GM18909 (cell line): Measurements from ENCODE around the gene IQCC.
"Not testable (repeated sequence)": the region's sequence is repeated elsewhere in the genome, so short reads cannot be mapped to it uniquely, and the experiment has no call there.

Source experiments
- ATAC-seq: cut with Tn5 transposase; IDR thresholded peaks from one replicate; pipeline ENCODE4 v1.9.1; 2021; ENCODE audit warnings: mild to moderate bottlenecking; ENCODE audit not compliant: unreplicated experiment, poor library complexity

IQCC gene

DNA sequence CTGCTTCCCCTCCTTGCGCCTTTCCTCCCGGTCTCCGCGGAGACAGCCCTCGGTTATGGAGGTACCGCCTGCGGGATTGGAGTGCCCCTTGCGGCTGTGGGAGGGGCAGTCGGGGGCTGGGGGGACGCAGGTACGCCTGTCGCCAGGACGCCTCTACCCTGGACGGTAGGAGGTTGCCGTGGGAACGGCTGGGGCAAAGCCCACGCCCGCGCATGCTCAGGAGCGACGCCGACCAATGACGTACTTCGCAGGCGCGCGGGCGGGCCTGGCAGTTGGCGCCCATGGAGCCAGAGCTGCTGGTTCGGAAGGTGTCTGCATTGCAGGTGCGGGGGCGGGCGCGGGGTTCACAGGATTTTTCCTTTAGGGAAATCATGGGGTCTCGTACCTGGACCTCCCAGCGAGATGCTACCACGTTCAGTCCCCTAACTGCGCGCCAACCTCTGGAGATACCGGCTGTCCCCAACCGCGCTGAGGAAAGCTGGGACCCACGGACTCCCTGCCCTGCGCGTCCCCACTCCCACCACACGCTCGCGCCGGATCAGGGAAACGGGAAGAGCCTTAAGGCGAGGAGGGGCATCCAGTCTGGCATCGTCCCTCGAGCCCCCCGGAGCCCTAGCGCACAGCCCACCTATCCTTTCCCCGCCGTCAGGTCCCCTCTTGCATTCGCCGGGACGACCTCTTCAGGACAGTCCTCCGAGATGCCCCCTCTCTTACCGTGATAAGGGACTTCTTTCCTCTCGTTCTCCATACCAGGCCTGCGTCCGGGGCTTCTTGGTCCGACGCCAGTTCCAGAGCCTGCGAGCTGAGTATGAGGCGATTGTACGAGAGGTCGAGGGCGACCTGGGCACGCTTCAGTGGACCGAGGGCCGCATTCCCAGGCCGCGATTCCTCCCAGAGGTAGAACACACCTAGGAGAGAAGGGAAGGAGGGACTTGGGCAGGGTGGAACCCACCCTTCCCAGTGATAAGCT, at the start of gene IQCC:
TSS of gene IQCC (plus strand) at position 271 of the 970 bp plus-strand sequence. CDS start at position 282, 11 bp downstream.
- peak; percentile 51 for ATAC-seq

DNA sequence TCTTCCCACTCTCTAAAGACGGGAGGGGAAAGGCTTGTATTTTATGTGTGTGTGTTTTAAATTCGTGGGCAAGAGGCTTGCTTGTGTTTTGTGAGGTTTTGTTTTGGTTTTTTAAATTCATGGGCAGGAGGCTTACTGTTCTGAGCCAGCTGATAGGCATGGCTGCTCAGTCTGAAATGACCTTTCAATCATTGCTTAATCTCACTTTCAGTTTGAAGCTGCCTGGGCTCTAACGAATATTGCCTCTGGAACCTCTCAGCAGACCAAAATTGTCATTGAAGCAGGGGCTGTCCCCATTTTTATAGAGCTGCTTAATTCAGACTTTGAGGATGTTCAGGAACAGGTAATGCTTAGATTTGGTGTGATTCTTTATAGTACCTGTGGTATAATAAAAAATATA, 46.3 kb upstream of the IQCC start:
- ATAC-seq = no peak

DNA sequence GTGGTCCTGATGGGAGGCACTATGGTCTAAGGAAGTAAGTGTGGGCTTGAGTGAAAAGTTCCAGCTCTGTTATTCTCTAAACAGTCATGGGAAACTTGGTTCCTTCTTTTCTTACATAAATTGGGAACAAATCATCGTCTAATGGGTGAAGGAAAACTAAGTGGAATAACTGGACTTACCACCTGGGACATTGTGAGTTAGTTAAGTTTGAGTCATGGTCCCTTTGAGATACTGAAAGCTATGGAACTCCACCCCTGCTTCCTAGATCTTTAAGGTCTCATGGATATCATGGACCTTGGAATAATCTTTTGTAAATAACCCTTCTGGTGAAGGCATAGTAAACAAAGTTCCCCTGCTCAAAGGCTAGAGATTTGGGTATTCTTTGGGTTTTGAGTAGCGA, 42.1 kb upstream of the IQCC start:
- no peak for ATAC-seq

DNA sequence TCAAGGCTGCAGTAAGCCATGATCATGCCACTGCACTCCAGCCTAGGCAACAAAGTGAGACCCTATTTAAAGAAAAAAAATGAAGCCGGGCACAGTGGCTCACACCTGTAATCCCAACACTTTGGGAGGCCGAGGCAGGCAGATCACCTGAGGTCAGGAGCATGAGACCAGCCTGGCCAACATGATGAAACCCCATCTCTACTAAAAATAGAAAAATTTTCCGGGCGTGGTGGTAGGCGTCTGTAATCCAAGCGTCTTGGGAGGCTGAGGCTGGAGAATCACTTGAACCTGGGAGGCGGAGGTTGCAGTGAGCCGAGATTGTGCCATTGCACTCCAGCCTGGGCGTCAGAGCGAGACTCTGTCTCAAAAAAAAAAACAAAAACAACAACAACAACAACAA, 39.8 kb upstream of the IQCC start:
- ATAC-seq = not testable (repeated sequence)

DNA sequence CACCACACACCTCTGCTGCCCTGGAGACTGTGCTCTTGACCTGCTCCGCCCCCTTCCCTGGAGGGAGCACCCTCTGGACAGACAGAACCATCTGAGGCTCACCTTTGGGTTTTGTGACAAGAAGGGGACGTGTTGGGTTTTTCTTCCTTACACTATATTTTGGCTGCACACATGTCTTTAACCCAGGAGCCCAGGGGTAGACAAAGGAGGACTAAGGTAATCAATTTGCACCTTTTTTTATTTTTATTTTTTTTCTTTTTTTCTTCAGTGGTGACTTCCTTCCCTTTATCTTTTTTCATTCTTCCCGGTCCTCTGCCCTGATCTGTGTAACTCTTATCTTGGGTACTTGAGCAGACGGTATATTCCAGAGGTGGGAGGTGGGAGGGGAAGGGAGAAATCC, 34.5 kb upstream of the IQCC start:
- no peak for ATAC-seq

DNA sequence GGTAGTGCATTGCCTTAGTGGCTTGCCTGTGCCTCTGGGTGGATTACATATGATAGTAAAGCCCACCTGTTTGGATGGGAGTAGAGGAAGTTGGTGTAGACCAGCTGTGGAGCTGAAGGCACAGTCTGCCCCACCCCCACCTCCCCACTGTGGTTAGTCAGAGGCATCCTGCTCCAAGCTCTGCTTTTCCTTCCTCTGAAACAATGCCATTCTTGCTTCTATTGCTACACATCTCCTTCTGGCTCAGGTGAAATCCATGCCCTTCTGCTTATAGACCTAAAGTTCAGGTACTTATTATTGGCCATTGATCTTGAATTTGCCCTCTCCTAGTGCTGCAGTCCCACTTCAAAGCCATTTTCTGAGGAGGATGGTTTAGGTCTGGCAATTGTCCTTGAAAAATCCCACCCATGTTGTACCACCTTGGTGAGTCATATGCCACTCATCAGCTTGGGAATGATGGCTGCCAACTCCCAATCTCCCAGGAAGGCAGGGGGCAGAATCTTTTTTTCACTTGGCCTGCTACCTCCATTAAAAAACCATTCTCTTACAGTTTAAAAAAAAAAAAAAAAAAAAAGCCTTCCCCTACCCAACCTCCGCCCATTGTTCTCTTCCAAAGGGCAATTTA, 32.7 kb upstream of the IQCC start:
- ATAC-seq = no peak

DNA sequence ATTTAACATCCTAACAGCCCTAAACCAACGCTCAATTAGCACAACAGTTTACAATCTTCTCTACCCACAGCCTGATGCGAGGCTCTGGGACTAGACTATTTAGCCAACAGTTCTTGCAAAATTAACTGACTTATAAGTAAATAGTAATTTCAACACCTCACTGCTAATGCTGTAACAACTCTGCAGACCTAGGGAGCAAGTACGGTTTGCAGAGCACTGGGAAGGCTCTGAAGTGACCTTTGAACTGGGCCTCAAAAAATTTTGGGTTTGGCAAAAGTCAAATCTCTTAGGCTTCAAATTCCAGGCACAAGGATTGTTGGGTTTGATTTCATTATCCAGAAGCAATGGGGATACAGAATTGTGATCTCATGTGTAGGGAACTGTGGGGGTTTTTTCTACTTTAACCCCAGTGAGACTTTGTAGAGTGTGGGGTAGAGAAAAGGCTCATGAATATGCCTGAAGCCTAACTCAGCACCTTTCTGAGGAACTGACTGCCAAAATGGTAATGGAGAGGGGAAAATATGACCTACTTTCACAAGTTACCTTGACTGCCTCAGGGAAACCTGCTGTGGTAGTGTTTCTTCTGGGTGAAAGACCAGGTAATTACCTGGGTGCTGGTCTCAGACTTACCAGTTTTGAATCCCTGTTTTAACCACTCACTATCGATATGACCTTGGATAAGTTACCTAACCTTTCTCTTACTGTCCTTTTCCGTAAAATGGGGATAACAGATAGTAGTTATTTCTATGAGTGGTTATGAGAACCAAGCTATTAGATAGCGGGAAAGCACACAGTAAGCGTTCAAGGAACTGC, 26.9 kb upstream of the IQCC start:
- ATAC-seq = no peak

DNA sequence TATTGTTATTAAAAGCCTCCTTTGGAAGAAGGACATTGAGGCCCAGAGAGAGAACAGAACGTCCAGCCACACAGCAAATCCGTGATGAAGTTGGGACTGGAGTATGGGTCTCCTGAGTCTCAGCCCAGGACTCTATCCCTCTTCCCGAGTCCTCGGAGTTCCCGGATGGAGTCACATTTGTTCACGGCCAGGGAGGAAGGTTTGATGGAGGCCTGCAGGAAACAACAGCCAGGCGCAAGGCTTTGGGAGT, 26.4 kb upstream of the IQCC start:
- ATAC-seq = no peak

DNA sequence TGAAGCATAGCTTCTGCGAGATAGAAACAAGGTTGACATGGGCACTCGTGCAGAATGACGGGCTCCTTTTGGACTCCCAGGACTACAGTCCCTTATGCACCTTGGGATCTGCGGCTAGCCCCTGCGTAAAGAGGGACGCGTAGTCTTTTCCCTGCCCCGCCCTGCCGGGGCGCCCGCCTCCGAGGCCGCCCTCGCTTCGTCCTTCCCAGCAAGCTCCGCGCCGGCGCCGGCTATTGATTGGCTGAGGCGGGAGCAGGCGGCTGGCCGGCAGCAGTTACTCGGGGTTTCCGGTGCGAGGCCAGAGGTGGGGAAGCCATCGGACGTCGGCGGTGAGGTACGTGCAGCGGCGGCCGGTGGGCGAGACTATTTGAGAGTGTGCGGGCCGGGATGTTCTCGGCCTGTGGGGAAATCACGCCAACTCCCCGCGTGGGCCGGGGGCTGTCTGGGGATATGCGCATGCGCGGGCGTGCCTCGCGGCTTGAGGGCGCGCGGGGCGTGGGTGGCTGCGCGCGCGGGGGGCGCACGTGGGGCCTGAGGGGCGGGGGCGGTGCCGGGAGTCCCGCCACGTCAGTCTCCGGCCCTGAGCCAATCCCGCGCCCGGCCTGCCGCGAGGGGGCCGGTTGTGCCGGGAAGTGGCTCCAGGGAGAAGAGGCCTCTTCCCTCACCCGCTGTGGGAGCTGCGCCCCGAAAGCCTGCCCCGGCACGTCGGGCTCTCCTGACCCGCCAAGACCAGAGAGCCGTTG, 25.9 kb upstream of the IQCC start, which contains the start of gene TXLNA:
TSS of gene TXLNA (plus strand) at position 233 of the 743 bp plus-strand sequence. CDS start 671 bp downstream, outside the sequence.
- ATAC-seq = peak; percentile 89

DNA sequence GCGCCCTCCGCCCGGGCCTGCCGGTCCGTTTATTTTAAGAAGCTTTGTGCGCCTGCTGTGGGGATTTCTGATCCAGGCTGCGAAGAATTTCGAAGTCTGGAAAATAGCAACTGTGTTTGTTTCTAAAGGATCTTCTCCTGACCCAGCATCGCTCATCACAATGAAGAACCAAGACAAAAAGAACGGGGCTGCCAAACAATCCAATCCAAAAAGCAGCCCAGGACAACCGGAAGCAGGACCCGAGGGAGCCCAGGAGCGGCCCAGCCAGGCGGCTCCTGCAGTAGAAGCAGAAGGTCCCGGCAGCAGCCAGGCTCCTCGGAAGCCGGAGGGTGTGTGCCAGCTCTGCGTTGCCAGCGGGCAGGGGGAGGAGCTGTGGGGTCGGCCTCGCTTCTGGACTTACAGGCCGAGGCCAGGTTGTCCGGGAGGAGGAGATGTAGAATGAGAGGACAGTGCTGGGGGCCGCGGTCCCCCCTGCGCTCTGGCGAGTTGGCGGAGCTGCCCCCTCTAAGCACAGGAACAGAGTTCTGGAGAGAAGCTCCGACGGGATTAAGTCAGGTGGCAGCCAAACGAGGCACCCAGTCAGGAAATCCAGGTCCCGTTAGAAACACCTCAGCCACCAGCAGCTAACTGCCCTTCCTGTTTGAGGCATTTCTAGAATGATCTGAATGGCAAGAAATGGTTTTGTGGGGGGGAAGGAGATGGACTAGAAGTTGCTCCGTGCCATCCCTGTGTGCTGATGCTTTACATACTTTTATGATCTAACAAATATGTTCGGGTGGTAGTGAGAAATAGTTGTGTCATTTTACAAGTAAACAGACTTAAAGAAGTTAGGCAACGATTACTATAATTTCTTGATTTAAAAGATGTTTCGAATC, 25.0 kb upstream of the IQCC start:
- no peak for ATAC-seq

DNA sequence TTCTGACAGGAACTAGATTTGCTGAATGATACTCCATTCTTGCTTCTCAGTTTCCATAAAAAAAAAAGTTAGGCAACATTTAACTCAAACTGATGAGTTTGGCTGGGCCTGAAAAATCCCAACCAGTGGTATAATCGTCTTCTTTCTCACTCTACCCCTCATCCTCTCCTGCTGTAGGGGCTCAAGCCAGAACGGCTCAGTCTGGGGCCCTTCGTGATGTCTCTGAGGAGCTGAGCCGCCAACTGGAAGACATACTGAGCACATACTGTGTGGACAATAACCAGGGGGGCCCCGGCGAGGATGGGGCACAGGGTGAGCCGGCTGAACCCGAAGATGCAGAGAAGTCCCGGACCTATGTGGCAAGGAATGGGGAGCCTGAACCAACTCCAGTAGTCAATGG, 24.4 kb upstream of the IQCC start:
- ATAC-seq = no peak

DNA sequence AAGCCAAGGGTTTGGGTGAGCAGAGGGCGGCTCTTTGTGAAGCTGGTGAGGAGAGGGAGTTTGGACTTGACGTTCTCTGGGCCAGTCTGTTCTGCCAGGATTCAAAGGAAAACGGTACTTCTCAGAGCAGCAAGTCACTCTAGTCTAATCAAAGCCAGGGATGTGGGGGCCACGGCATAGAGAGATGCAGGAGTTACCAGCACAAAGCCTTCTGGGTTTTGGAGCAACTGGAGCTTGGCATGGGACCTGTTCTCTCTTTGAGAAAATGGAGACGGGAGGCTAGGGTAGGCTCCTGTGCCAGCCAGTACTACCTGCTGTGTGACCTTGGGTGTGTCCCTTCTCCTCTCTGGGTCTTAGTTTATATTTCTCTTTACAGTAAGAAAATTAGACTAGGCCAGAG, 23.9 kb upstream of the IQCC start:
- no peak for ATAC-seq

DNA sequence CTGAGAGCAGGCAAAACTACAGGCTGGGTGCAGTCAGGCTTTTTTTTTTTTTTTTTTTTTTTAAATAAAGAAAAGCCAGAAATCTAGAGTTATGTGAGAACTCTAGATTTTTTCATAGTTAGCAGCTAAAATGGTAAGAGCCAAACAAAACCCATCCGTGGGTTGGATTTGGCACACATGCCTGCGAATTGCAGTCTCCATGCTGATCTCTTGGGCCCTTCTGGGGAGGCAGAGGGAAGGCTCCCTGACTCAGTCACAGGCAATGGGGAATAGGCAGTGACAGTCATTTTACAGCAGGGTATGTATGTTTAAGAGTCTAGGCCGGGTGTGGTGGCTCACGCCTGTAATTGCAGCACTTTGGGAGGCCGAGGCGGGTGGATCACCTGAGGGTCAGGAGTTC, 23.4 kb upstream of the IQCC start:
- ATAC-seq = no peak

DNA sequence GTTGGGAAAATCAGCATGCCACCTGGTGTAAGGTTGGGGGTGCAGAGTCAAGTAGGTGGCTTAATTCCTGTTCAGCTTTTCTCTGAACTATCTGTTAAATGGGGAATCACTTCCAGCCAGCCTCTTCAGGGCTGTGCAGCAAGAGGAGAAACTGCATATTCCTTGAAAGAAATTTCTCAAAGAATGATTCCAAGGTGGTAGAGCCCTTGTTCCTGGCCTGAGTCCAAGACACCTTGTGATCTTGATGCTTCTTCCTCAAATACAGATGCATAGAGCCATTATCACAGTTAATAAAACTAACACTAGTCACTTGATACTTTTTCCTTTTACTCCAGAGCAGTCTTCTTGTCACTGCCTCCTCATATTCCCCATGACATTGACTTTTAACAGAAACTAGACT, 20.8 kb upstream of the IQCC start:
- ATAC-seq = no peak

DNA sequence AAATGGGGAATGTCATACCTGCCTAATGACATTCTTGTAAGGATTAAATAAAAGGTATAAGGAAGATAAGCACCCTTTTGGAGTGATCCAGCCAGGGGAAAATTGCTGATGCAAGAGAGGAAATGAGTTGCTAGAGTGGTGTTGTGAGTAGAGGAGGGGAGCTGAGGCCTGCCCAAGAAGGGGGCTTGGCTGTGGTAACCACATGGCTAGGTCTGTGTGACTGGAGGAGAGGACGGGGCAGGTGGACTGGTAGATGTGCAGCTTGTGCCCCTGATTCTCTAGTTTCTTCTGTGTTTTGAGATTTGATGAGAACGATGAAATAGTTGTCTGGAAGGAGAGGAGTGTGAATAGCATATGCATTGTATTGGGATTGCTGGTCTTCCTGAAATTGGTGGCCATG, 19.4 kb upstream of the IQCC start:
- no peak for ATAC-seq

DNA sequence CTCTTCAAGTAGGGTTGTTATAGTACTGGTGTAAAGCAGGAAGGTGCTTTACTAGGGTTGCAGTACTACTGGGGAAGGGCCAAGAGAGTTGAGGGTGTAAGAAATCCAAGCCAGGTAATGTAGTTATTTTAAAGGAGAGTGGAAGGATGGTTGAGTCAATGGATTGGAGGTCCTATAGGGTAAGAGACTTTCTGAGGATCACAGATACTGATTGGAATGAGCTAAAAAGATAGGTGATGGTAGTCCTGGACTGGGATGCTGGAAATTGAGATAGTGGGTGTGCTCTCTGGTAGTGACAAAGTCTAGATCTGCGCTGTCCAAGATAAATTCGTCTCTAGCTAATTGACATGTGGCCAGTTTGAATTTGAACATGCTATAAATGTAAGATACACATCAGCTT, 19.0 kb upstream of the IQCC start:
- ATAC-seq = no peak

DNA sequence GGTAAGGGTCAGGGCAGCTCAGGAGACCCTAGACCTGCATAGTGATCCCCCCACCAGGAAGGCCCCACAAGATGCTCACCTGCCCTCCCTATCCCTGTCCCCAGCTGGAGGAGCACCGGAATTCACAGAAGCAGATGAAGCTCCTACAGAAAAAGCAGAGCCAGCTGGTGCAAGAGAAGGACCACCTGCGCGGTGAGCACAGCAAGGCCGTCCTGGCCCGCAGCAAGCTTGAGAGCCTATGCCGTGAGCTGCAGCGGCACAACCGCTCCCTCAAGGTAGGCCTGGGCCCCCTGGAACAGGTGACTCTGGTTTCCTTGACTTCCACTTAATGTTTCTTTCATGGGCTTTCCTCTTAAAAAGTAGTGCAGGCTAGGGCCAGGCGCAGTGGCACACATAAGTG, 17.6 kb upstream of the IQCC start:
- ATAC-seq = no peak

DNA sequence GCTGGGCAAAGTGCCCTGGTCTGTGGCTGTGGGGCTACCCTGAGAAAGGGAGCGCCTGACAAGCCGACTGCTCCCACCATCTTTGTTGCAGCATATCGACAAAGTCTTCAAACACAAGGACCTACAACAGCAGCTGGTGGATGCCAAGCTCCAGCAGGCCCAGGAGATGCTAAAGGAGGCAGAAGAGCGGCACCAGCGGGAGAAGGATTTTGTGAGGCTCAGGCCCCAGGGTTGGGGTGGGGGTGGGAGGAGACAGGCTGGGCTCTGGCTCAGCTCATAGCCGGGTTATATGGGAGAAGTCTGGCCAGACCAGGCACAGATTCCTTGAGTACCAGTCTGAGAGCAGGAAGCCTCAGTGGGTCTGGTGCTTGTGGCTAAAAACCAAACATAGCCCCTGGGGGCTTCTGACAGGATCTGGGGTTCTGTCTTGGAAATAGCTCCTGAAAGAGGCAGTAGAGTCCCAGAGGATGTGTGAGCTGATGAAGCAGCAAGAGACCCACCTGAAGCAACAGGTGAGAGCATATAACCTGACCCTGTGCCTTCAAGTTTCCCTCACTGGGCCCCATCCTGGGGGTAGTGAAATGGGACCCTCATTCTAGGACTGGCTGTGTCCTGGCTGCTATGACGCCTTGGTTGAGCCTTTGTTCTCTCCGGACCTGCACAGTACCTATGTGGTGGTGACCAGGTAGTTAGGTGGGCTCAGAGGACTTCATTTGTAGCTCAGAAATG, 13.1 kb upstream of the IQCC start:
- ATAC-seq = no peak

DNA sequence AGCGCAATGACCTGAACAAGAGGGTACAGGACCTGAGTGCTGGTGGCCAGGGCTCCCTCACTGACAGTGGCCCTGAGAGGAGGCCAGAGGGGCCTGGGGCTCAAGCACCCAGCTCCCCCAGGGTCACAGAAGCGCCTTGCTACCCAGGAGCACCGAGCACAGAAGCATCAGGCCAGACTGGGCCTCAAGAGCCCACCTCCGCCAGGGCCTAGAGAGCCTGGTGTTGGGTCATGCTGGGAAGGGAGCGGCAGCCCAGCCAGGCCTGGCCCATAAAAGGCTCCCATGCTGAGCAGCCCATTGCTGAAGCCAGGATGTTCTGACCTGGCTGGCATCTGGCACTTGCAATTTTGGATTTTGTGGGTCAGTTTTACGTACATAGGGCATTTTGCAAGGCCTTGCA, 10.5 kb upstream of the IQCC start:
- ATAC-seq = no peak
